Coronary artery (tissue), 2 donors: ENCODE data around the gene SYT6.
A peak's percentile ranks its signal among the peaks of the same experiment; 100 is the strongest.

Experiments used
- DNase-seq: peaks from one replicate; pipeline ENCODE4 v3.0.0-alpha.2; 2017; ENCODE audit warnings: low spot score
- H3K27ac ChIP-seq, 2 donors: fragments of 200-600 bp; sonication (generic); one replicate each; pipeline ENCODE4 v1.5.1; 2016 to 2019
- H3K4me3 ChIP-seq: fragments of 200-600 bp; sonication (generic); 2 replicates; pipeline ENCODE4 v1.5.1; 2016; ENCODE audit warnings: mild to moderate bottlenecking, moderate library complexity
- TF ChIP-seq, protein P1 (sequence below): fragments of 200-600 bp; sonication (generic); IDR thresholded peaks from one replicate; pipeline ENCODE4 v1.5.1; 2019; ENCODE audit warnings: antibody characterized with exemption

Gene SYT6

DNA sequence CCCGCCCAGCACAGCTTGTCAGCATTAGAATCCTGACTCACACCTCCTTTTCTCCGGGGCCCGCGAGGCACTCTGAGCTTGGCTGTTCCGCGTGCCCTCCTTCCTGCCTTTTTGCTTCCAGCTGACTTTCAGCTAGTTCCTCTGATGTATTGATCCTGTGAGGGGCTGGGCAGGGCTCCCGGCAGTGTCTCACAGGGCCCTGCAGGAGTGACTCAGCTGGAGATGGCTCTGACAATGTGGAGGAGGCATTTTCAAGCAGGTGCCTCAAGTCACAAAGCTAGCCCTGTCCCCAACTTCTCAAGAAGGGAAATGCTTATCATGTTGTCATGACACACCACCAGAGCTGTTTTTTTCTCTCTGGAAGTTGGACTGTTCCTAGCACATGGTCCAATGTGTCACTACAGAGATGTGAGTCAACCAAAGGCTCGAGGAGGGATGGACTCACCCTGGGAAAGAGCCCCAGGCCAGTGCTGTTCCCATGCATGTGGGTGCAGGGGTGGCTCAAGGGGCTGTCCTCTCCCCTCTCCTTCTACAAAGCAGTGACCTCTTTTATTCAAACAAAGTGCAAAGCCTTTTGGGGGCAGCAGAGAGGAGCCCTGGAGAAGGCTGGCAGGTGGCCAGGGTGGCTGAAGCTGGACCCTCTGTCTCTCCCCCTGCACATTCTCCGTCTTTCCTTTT, 30.6 kb downstream of the SYT6 start:
- DNase-seq = no peak
- TF ChIP-seq, protein P1, sequence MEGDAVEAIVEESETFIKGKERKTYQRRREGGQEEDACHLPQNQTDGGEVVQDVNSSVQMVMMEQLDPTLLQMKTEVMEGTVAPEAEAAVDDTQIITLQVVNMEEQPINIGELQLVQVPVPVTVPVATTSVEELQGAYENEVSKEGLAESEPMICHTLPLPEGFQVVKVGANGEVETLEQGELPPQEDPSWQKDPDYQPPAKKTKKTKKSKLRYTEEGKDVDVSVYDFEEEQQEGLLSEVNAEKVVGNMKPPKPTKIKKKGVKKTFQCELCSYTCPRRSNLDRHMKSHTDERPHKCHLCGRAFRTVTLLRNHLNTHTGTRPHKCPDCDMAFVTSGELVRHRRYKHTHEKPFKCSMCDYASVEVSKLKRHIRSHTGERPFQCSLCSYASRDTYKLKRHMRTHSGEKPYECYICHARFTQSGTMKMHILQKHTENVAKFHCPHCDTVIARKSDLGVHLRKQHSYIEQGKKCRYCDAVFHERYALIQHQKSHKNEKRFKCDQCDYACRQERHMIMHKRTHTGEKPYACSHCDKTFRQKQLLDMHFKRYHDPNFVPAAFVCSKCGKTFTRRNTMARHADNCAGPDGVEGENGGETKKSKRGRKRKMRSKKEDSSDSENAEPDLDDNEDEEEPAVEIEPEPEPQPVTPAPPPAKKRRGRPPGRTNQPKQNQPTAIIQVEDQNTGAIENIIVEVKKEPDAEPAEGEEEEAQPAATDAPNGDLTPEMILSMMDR = no peak

DNA sequence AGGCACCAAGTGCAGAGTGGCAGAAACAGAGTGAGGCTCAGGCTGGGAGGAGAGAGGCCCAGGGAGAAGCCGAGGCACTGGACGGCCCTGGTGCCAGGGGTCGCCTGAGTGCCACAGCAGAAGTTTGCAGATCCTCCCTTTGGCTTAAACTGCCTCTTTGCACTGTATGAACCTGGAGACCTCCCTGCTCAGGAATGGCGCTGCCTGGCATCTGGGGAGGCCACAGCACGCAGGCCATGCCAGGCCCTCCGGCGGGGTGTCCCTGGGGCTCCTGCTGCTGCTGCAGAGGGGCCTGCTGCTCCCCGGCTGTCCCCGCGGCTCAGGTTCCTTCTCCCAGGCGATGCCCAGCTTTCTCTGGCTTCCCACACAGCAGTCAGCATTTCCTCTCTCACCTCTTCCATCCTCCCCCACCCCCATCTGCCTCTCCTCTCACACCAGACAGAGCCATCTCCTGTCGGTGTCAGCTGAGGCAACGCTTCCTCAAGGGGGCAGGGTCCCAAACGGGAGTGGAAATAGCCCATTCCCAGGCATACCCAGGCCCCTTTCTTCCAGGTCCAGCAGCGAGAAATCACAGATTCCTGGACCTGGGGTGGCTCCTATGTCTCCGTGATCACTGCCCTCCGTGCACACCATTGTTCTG, 35.2 kb downstream of the SYT6 start:
- Histone ChIP-seq H3K27ac (no peak overlapping the region), H3K4me3 (no peak overlapping the region)
- TF ChIP-seq, protein P1 = no peak
- no peak for DNase-seq

More for the DNA sequence above, 30.6 kb downstream of the SYT6 start:
- H3K4me3 ChIP-seq = no peak overlapping the region
- H3K27ac ChIP-seq = no peak overlapping the region

DNA sequence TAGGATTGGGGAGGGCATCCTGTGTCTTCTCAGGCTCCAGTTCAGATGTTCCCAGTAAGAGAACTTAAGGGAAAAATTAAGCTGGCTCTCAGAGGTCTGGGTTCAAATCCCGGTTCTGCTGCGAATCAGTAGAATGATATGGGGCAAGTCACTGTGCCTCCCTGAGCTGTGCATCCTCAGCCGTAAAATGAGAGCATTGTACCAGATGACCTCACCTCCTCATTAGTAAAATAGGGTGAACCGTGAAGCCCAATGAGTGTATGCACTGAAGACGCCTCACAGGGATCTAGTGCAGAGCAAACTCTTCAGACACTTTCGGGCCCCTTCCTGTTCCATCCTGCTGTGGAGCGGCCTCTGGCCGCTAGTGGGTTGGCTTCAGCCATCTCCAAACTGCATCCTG, 36.0 kb downstream of the SYT6 start:
- TF ChIP-seq, protein P1 = no peak
- H3K4me3 ChIP-seq = no peak overlapping the region
- no peak for DNase-seq
- no peak overlapping the region for H3K27ac ChIP-seq

DNA sequence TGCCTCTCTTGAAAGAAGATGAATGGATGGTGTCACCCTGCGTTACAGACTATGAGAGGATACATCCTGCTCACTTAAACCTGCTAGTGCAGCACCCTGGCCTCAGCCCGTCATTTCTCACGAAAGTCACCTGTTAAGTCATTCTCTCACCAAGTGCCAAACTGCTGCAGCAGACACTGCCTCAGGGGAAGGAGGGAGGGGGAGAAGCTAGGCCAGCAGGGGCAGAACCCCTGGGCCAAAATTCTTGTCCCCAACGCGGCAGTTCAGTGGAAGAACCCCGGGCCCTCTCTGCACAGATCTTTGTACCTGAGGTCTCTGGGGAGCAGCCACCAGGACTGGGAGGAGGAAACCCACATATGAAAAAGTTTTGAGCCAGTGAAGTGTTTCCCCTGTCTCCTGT, 37.6 kb downstream of the SYT6 start:
- no peak for DNase-seq
- Histone ChIP-seq H3K4me3 (no peak overlapping the region), H3K27ac (no peak overlapping the region)
- TF ChIP-seq, protein P1 = no peak

DNA sequence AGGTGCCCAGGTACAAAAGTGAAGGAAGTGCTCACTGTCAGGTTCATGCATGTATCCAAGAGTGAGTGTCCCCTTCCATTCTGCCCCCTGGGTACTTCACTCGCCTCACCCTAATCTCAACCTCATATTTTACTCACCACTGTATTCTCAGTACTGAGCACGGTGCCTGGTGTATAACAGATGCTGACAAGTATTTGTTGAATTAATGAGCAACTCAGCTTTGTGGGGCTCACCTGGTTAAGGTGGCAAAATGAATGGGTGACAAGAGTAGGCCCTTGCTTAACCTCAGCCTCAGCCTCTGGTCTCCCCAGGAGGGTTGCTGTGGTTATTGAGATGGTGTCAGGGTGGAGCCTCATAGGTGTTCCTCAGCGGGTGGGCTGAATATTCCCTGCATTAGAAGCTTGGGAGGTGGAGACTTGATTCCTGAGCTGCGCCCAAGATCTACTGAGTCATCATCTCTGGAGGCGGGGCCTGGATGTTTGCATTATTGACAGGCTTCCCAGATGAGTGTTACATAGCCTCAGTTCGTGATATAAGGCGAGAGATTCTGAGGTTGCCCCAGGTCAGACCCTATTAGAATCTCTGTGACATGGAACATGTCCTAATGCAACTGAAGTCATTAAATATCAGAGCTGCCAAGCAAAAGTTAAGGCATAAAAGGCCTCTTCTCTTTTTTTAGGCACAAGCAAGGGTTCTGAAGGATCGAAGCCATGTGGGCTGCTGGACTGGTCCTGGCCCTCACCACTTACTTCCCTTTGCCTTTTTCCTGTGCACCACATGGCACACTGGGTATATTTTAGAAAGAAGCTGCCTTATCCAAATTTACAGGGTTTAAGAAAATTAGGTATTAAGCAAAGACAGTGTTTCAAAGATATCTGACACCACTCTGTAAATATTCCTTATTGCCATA, 39.2 kb downstream of the SYT6 start:
- TF ChIP-seq, protein P1 = no peak
- H3K4me3 ChIP-seq = no peak overlapping the region
- DNase-seq = no peak
- peak overlapping the region in 1 of 2 donors; percentile 68 for H3K27ac ChIP-seq

DNA sequence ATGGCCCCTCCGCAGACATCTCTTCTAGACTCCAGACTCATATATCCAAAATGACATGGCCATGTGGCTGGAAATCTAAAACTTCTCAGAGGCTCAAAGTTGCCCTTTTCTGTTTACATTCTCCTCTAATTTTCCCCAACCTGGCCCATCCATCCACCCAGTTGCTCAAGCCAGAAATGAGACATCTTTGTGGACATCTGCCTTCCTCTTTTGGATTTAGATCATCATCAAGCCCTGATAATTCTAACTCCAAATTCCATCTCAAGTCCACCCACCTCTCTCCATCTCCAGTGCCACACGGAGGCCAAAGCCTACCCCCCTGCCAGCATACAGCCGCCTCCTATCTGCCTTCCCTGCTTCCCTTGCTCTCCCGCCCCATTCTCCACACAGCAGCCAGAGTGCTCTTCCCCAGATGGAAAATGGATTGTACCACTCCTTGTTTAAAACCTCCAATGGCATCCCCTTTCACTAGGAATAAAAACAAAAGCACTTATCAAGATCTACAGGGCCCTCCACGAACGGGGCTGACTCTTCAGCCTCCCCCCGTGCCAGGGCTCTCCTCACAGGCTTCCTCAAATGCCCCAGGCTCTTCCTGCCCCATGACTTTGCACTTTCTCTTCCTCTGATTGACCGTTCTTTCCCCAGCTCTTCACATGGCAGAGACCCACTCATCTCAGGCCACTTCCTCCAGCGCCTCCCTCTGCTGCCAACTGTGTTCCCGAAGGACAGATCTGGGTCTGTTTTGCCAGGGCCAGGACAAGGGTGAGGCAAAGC, 40.1 kb downstream of the SYT6 start:
- Histone ChIP-seq H3K4me3 (no peak overlapping the region), H3K27ac (peak overlapping the region in 1 of 2 donors; percentile 69)
- DNase-seq = no peak
- TF ChIP-seq, protein P1 = no peak
